SK-MEL-5 (cell line): ENCODE data around the gene PPP2R5C. TPM values are rescaled to one million over a fixed set of nuclear protein-coding genes. Genes with fewer than 3 reads are reported as not detected.
A peak's percentile ranks its signal among the peaks of the same experiment; 100 is the strongest.
"Not testable (repeated sequence)": the region's sequence is repeated elsewhere in the genome, so short reads cannot be mapped to it uniquely, and the experiment has no call there.

Experiments
- DNase-seq: peaks from one replicate; pipeline ENCODE4 v3.0.0-alpha.2; 2016; ENCODE audit warnings: low read depth, low spot score
- in situ Hi-C: cut with HindIII; loops from 2 replicates; pipeline ENCODE4 v1.10.0; 2016; ENCODE audit warnings: low sequenced_read_pairs, high pct_unique_total_duplicates, low pct_unique_long_range_greater_than_20kb
- total RNA-seq: library from RNA; depleted of rRNA; stranded (reverse); fragments of >200 nt; shearing (Covaris generic); gene quantifications from 2 replicates; pipeline ENCODE4 v1.2.3, GENCODE V29; 2014

PPP2R5C gene
- total RNA-seq, 1 experiment from 2014 or later, result 235 TPM

- in situ Hi-C loops, result no loop called here
- no peak for DNase-seq
Observed at GRCh38 chr14:101738703-101739320, 22.7 kb upstream of the PPP2R5C start.

DNA sequence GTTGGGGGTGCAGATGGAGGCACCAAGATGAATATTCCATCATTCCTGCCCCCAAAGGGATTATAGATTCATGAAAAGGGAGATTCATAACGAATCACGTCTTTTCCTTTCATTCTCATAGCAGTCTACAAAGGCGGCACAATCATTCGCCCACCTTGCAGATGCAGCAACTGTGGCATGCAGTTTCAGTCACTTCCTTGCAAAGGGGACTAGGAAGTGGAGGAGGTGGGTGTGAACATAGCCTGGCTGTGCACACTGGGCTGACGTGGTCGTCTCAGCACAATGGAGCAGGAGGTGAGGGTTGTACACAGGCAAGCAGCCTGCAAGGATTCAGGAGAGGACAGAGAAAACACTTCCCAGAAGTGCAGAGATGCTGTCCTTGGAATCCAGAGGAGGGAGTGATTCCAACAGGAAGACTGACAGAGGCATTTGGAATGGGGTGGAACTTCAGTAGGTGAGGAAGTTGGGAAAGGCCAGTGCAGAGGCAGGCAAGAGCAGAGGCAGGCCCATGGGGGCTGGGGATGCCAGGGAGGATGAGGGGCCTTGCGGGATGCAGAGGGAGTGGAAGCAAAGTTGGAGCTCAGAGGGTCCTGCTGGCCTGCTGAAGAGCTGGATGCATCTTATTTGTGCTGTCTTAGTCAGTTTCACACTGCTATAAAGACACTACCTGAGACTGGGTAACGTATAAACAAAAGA, 21.9 kb upstream of the PPP2R5C start:
- DNase-seq, result no peak
- in situ Hi-C loops, result no loop called here

GRCh38 chr14:101740981-101741380, 20.5 kb upstream of the PPP2R5C start:
- in situ Hi-C loops, result no loop called here
- DNase-seq, result no peak

DNA sequence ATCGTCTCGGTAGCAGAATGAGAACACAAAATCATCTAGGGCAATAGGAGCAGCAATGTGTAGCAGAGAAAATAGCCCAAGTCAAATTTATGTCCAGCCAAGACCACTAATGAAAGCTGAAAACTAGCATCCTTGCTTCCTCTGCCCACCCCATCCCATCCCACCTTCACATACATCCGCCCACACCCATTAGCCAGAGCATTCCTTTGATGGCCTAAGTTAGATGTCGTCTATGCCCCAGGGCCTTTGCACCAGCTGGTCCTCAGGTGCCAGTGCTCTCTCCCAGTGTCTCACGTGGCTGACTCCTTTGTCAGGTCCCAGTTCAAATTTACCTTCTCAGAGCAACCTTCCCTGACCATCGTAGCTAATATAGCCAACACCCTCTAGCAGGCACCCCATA, 17.8 kb upstream of the PPP2R5C start:
- in situ Hi-C loops, result no loop called here

GRCh38 chr14:101744382-101744781, 17.1 kb upstream of the PPP2R5C start:
- in situ Hi-C loops, DNase-seq: not testable (repeated sequence)

More for the DNA sequence above, 17.8 kb upstream of the PPP2R5C start:
- DNase-seq, result no peak

GRCh38 chr14:101749756-101750155, 11.8 kb upstream of the PPP2R5C start:
- in situ Hi-C loops, DNase-seq: not testable (repeated sequence)

- DNase-seq, result no peak
- in situ Hi-C loops, result no loop called here
Observed at GRCh38 chr14:101754893-101755292, 6.6 kb upstream of the PPP2R5C start.

- in situ Hi-C loops, result no loop called here
Observed at GRCh38 chr14:101755591-101756324, 5.8 kb upstream of the PPP2R5C start.

DNA sequence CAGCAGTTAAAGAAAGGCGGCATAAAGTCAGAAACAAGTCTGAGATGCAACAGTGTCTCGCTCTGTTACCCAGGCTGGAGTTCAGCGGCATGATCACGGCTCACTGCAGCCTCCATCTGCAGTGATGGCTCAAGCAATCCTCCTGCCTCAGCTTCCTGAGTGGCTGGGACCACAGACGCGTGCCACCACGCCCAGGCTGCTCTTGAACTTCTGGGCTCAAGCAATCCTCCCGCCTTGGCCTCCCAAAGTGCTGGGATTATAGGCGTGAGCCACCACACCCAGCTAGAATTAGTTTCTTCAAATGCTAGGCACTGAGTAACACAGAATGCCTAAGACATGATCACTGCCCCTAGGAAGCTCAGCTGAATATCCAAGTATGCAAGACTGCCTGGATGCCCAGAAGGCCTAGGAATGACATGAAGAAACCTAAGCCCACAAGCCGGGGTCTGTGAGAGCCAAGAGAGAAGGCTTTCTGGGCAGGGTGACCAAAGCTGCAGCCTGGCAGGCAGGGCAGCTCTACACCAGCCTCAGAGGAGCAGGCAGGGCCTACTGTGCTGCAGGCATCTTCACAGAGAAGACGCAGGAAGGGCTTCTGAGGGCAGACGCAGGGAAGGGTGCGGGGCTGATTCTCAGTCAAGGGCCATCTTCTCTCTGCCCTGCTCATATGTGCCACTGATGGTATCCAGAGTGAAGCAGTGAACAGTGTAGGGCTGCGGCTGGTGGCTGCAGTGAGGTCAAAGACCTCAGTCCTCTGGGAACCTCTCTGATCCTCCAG, 4.3 kb upstream of the PPP2R5C start:
- DNase-seq, result no peak
- in situ Hi-C loops, result no loop called here

More at GRCh38 chr14:101755591-101756324, 5.8 kb upstream of the PPP2R5C start:
- no peak for DNase-seq

- in situ Hi-C loops, result no loop called here
- DNase-seq, result no peak
Observed at GRCh38 chr14:101757839-101758211, 3.7 kb upstream of the PPP2R5C start.

DNA sequence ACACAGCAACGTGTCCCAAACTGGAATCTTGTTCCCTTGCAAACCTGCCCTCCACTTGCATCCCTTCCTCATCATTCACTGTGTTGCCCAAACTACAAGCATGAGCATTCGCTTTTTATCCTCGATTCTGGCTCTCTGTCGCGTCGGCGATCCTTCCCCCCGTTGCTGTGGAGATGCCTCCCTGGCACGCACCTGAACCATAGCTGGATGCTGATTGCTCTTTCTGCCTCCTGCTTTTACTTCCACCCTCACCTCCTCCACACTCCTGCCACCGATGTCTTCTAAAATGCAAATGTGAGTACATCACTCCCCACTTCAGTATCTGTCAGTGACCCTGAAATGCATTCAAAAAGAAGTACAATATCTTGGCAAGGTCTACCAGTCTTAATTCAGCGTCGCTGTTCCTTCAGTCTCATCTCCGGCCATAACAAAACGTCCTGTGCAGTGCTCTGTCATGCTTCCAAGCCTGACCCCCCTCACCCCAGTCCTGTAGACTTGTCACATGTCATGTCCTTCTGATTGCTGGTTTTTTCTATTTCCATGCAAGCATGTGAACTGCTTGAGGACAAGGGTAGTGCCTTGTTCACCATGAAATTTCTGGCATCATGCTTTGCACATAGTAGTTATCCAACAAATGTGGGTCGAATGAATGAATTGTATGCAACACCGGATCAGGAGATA, 2.5 kb upstream of the PPP2R5C start:
- DNase-seq, result no peak
- in situ Hi-C loops, result no loop called here

GRCh38 chr14:101760138-101761011, 1.1 kb upstream of the PPP2R5C start:
- peak; percentile 97 for DNase-seq
- in situ Hi-C loops, result no loop called here

DNA sequence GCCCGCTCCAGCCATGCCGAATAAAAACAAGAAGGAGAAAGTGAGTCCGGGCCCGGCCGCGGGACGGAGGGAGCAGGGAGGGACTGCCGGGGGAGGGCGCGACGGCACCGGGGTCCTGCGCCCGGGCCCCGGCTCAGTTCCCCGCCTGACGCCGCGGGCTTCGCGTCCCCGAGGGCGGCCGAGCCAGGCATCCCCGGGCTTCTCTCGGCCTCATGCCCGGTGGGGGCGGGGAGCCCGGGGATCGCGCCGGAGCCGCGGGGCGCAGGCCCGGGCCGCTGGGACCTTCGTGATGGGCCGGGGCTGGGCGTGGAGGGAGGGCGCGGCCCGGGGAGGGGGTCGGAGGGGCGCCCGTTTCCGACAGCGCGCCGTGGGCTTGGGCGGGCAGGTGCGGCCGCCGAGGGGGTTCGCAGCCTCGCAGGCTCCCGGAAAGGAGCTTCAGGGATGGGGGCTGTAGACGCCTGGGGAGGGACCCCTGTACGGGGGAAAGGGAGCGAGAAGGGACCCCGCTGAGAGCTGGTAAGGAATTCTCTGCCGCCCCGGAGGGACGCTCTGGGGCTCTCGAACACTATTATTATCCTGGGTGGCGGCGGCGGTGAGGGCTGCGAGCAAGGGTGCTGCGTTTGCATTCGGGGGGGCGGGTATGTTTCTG, 496 bp downstream of the PPP2R5C start:
- in situ Hi-C loops, result no loop called here
- DNase-seq, result no peak

GRCh38 chr14:101762530-101763101, 1.1 kb downstream of the PPP2R5C start:
- in situ Hi-C loops, result no loop called here
- no peak for DNase-seq

DNA sequence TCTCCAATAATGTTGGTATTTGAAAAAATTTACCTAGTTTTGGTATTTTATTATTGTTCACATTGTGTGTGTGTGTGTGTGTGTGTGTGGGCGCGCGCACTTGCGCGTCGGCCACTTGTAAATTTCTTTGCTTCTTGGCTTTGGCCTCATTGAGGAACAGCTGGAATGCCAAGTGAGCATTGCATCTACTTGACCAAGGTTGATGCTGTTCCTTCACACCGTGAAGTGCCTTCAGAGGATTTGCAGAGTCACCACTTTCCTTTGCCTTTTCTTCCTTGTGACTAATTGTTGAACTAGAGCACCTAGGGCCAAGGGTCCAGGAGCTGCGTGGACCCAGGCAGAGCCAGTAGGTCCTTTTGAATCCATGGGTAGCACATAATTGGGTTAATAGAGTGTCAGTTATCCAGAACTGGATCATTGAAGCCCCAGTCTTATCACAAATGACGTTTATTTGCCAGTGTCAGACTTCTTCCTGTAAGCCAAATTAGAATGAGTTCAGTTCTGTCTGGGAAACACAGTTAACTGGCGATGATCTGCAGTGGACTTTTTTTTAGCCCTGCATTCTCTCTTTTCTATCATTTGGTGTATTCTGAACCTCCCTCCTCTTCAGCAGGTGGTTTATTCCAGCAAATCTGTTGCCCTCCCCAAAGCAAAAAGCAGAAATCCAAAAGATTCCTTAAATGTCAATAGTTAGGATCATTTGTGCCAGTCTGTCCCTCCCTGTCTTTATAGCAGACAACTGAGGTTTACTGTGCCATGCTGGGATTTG, 2.6 kb downstream of the PPP2R5C start:
- in situ Hi-C loops, result no loop called here
- DNase-seq, result no peak
